GM06990 (cell line): ENCODE measurements around the gene NFATC2.

Source experiments
- DNase-seq: peaks from one replicate; pipeline ENCODE4 v3.0.0-alpha.2; 2011; ENCODE audit not compliant: insufficient read length; ENCODE audit errors: extremely low read depth
- H3K27me3 ChIP-seq: replicated peaks from 2 replicates; pipeline ENCODE4 v1.6.0; 2011; ENCODE audit warnings: low read length; ENCODE audit not compliant: control insufficient read depth, insufficient read depth
- H3K36me3 ChIP-seq: 2 replicates; pipeline ENCODE4 v1.5.1; 2011; ENCODE audit warnings: low read length; ENCODE audit not compliant: control insufficient read depth, insufficient read depth
- H3K4me3 ChIP-seq: replicated peaks from 2 replicates; pipeline ENCODE4 v1.5.1; 2011; ENCODE audit warnings: low read depth, mild to moderate bottlenecking, control low read depth, low read length
- CTCF ChIP-seq: IDR thresholded peaks from 2 replicates; pipeline ENCODE4 v1.5.1; 2011; ENCODE audit warnings: low read length, control low read depth, mild to moderate bottlenecking, inconsistent platforms; ENCODE audit not compliant: insufficient read depth, poor library complexity, severe bottlenecking

The NFATC2 gene

GRCh38 chr20:51429696-51430095 lies 112.8 kb downstream of the NFATC2 start:
- H3K4me3 ChIP-seq = no peak overlapping the region
- peaks cover 19% of the 10 kb centered on the region for H3K36me3 ChIP-seq
- no peak for DNase-seq
- no peak for TF ChIP-seq CTCF
- no peaks in the 10 kb centered on the region for H3K27me3 ChIP-seq

GRCh38 chr20:51429144-51429482 lies 113.4 kb downstream of the NFATC2 start:
- DNase-seq = no peak
- Histone ChIP-seq H3K36me3 (peaks cover 17% of the 10 kb centered on the region), H3K4me3 (no peak overlapping the region), H3K27me3 (no peaks in the 10 kb centered on the region)
- no peak for TF ChIP-seq CTCF

- Histone ChIP-seq H3K27me3 (no peaks in the 10 kb centered on the region), H3K36me3 (peaks cover 13% of the 10 kb centered on the region), H3K4me3 (no peak overlapping the region)
- no peak for TF ChIP-seq CTCF
- DNase-seq = no peak
These were observed 113.9 kb downstream of the NFATC2 start for GRCh38 chr20:51428401-51429143.

GRCh38 chr20:51427651-51428291 lies 114.7 kb downstream of the NFATC2 start:
- Histone ChIP-seq H3K27me3 (no peaks in the 10 kb centered on the region), H3K36me3 (peaks cover 12% of the 10 kb centered on the region), H3K4me3 (no peak overlapping the region)
- TF ChIP-seq CTCF = no peak
- DNase-seq = no peak

- TF ChIP-seq CTCF = no peak
- Histone ChIP-seq H3K36me3 (peaks cover 7% of the 10 kb centered on the region), H3K4me3 (no peak overlapping the region), H3K27me3 (no peaks in the 10 kb centered on the region)
- DNase-seq = no peak
These were observed 115.5 kb downstream of the NFATC2 start for GRCh38 chr20:51426718-51427650.
